HG02885 (cell line): ENCODE measurements around the gene MPC1.
"Not testable (repeated sequence)": the region's sequence is repeated elsewhere in the genome, so short reads cannot be mapped to it uniquely, and the experiment has no call there.

ENCODE experiments used
- ATAC-seq: cut with Tn5 transposase; IDR thresholded peaks from one replicate; pipeline ENCODE4 v1.9.1; 2021; ENCODE audit warnings: mild to moderate bottlenecking; ENCODE audit not compliant: unreplicated experiment, poor library complexity

The MPC1 gene

DNA sequence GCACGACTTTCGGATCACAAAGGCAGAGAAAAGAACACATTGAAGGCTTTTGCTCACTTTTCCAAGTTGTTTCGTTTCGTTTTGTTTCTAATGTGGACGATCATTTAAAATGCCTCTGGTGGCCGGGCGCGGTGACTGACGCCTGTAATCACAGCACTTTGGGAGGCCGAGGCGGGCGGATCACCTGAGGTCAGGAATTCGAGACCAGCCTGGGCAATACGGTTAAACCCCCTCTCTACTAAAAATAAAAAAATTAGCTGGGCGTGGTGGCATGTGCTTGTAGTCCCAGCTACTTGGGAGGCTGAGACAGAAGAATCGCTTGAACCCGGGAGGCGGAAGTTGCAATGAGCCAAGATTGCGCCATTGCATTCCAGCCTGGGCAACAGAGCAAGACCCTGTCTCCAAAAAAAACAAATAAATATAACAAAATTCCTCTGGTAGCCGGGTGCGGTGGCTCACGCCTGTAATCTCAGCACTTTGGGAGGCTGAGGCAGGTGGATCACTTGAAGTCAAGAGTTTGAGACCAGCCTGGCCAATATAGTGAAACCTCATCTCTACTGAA lies 1.1 kb upstream of the MPC1 start:
- peak; percentile 0 for ATAC-seq

GRCh38 chr6:166382500-166382932 lies 224 bp downstream of the MPC1 start:
- ATAC-seq: peak; percentile 15

GRCh38 chr6:166381733-166382499 lies 824 bp downstream of the MPC1 start:
- peak; percentile 56 for ATAC-seq

DNA sequence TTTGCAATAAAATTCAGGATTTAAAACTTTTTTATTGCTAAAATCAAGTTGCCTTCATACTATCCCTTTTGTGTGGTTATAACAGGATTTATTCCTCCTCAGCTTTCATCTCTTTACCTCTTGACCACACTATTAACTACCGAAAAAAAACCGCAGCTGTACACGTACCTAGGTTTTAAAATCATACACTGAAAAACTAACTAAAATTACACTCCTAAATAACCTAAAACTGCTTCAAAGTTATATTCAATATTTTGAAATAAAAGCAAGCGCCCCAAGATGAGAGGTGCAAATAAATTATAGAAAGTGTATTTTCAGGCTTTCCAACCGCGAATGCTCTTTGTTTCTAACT lies 1.4 kb downstream of the MPC1 start:
- no peak for ATAC-seq

DNA sequence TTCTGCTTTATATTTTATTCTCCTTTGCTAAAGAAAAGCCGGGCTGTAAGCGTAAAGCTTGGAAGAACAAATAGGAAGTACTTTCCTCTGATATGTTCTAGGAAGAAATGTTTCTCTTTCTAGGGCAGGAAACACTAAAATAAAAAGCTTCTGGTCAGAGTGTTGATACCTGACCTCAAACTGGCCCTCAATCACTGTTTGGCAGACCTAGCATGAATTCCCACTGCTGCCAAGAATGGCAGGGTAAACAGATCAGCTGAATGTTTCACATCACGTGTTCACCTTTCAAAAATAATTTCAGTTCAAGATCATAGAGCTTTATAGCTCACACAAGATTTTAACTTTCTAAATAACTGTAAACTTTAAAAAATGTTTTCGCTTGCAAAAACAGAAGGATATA lies 2.9 kb downstream of the MPC1 start:
- ATAC-seq: no peak

DNA sequence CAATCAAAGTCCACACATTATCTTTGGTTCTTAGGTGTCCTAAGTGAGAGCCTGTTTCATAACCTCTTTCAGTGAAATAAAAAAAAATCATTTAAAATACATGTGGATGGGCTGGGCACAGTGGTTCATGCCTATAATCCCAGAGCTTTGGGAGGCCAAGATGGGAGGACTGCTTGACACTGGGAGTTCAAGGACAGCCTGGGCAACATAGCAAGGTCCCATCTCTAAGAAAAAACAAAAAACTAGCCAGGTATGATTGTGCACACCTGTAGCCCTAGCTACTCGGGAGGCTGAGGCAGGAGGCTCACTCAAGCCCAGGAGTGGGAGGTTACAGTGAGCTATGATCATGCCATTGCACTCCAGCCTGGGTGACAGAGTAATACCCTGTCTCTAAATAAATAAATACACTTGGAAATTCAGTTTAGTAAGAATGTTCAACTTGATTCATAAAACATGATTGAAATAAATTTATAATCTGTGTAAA lies 3.6 kb downstream of the MPC1 start:
- ATAC-seq: no peak

DNA sequence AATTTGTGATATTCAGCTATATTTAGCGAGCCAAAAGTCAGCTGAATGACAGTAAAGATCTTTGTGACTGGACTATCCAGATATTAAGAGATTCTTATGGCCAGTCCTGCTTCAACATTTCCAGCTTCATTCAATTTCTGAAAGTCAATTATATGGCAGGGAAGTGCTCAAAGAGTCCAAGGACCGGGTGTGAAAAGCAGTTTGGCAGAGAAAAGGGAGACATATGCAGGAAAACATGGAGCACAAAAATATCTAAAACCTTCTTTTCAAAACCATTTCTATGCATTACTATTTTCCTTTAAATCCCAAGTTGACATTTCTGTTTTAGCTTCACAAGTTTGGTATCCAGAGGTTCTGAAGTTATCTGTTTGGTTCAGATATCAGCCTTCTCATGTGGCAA lies 5.0 kb downstream of the MPC1 start:
- no peak for ATAC-seq

DNA sequence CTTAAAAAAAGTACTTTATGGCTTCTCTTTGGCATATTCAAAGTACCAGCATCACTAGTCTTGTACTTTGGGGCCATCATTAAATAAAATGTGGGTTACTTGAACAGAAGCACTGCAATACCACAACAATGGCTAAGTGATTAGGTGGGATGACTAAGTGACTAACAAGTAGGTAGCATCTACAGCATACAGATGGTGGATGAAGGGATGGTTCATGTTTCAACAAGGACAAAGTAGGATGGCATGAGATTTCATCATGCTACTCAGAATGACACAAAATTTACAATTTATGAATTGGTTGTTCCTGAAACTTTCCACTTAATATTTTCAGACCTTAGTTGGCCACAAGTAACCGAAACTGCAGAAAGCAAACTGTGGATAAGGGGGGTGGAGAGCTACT lies 7.7 kb downstream of the MPC1 start:
- no peak for ATAC-seq

DNA sequence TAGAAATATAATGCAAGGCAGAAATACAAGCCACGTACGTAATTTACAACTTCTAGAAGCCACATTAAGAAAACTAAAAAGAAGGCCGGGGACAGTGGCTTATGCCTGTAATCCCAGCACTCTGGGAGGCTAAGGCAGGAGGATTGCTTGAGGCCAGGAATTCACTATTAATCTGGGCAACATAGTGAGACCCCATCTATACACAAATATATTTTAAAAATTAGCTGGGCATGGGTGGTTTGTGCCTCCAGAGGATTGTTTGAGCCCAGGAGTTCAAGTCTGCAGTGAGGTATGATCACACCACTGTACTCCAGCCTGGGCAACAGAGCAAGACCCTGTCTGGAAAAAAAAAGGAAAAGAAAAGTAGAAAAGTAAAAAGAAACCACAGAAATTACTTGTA lies 12.3 kb downstream of the MPC1 start:
- no peak for ATAC-seq

DNA sequence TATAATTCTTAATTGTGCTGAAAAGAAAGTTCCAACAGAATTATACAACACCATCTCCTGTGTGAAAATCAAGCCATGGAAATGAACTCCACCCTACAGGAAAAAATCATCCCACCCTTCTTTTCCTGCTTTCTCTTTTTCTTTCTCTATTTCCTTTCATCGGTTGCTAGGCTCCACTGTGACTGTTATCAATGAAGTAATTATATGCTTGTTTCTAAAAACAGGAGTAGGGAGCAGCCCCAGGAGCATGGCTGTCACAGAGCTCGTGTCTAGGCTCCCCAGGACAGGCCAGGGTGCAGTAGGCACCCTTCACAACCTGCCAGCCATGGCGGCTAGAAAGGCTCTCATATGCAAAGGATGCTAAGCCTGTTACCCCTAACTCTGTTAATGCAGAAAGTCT lies 13.0 kb downstream of the MPC1 start:
- ATAC-seq: no peak

DNA sequence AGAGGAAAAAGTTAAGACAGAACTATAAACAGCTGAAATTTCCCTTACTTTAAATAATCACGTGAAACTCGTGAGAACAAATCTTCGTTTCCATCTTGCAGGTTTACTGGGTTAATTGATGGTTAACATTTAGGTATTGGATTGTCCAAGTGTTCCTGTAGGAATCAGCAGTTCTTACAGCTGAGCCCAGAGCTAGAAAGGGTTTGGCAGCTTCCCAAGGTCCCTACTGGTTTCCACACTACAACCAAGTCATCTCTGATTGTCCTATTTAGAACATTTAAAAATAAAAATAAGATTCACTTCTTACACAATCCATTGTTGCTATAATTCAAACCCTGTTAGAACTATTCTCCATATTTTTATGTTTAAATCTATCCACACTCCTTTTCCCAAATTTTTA lies 15.8 kb downstream of the MPC1 start:
- ATAC-seq: no peak

DNA sequence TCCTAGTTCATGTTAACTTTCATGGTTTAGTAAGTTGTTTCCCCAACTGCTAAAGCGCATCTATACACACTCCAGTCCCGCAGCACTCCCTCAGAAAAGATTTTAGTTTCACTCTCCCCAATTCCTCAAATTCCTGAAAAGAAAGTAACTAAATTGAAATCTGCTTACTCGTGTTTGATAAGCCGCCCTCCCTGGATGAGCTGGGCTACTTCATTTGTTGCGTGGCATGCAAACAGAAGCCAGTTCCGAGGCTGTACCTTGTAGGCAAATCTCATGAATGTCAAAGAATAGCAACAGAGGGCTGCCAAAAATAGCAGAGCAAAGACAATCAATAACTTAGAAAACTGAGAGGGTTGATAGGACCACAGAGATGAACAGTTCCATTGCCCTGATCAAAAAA lies 16.9 kb downstream of the MPC1 start:
- ATAC-seq: no peak

DNA sequence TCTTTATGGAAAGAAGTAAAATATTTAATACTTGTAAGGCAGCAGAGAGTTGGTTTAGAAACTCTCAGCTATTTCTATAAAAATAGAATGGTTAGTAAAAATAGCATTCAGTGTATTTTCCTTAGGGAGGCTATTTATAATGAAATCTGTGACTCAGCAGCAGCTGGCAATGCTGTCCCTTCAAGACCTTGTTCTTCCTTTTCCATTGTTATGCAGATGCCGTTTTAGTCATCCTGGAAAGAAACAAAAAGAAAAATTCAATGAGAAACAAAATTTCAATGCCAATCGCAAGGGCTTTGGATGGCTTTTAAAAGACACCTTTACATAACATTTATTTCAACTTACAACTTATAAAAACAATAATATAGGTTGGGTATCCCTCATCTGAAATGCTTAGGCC lies 17.5 kb downstream of the MPC1 start:
- no peak for ATAC-seq

DNA sequence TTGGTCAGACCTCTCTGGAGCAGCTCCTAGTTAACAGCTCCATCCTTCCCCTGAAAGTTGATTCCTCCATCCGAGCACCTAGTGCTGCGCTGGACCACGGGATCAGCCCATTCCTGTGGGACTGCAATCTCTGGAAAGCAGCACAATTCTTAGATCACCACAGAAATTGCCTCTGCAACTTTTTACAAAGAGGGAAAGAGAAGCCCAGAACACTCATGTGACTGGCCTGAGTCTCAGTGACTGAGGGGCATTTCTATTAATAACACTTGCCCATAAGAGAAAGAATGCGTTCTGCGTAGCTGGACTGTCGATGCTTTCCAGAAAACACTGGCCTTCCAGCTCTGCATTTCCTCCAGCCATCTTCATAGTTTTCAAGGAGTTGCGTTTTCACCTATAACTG lies 18.3 kb downstream of the MPC1 start:
- ATAC-seq: no peak

DNA sequence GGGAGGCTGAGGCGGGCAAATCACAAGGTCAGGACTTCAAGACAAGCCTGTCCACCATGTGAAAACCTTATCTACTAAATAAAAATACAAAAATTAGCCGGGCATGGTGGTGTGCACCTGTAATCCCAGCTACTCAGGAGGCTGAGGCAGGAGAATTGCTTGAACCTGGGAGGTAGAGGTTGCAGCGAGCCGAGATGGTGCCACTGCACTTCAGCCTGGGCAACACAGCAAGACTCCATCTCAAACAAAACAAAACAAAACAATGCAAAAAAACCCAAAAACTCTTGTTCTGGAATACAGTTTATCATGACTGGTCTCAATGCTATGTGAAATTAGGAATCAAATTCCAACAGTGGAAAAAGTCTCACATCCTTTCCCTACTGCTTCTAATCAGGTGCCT lies 20.3 kb downstream of the MPC1 start:
- ATAC-seq: not testable (repeated sequence)

- no peak for ATAC-seq
These were observed 21.7 kb downstream of the MPC1 start for GRCh38 chr6:166361077-166361429.

DNA sequence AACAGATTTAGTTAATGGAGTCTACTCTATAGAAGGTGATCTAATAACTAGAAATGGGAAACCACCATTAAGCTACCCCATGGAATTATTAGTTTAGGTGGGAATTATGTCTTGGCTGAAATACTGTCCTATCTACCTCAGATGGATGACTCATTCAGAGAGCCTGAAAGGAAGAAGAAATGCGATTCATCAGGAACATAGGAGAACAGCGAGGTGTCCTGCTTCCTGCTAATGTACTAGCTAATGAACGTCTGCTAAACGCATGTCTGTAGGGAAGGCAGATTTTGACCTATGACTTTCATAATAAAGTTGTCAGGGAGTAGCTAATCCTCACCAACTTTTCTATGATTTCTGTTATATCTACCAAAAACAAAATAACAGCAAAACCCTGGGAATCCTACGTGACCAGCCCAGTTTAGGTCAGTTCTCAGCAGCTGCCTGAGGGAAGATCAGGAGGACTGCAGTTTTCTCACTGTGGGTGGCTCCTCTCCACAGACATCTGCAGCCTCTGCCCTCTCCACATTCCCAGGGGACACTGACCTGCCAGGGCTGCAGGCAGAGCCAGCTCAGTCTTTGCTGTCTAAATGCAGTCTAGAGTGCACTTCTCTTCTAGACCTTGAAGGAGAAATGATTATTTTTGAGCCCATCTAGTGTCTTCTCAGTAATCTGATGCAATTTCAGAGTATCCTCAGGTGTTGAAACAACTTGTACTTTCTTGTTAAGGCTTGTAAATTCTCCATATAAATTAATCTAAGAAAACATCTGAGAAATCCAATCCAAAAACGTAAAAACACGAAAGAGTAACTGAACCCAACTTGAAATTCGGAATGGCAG lies 22.3 kb downstream of the MPC1 start:
- no peak for ATAC-seq

DNA sequence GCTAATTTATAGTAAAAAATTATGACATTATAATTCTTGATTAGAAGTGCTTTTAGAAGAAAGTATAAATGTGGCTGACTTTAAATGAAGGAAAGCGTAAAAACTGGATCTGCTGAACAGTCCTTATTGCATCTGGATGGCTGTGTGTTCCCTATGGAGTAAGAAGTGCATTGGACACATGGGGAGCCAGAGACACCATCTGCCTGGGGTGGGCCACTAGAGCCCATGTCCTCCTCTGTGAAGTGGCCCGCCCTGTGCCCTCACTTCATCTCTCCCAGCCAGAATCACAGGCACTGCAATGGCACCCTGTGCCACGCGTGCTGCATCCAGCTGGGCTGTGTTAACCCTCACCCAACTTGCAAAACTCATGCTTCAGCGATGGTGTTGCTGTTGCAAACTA lies 27.2 kb downstream of the MPC1 start:
- no peak for ATAC-seq

DNA sequence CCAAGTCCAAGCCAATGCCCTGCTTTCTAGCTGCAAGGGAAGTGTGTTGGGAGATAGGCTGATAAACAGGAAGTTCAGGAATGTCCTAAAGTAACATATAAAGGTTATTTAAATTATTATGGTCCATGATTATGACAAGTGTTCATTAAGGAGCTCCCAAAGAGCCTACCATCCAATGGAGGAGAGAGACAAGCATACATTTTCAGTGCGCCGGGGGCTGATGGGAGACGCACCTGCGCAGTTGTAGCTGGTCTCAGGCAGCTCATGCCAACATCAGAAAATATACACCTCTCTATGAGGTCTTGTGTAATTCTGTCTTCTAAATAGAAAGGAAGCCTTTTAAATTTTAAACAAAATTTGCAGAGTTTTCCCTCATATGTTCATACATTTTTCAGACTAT lies 27.8 kb downstream of the MPC1 start:
- no peak for ATAC-seq

GRCh38 chr6:166354143-166354542 lies 28.6 kb downstream of the MPC1 start:
- no peak for ATAC-seq

- no peak for ATAC-seq
These were observed 29.2 kb downstream of the MPC1 start for GRCh38 chr6:166353507-166353906.
